ENCODE results near the gene ISOC2.
A peak's percentile ranks its signal among the peaks of the same experiment; 100 is the strongest.
"Not testable (repeated sequence)": the region's sequence is repeated elsewhere in the genome, so short reads cannot be mapped to it uniquely, and the experiment has no call there.

The ISOC2 gene

GRCh38 chr19:55454787-55455243 is 6.6 kb downstream of the ISOC2 start:
- H3K4me3 ChIP-seq (ENCODE audit: low read length) = no peak overlapping the region
- peak; percentile 66 for TF ChIP-seq CTCF (conservative IDR thresholded peaks at IDR 0.05; ENCODE audit: low read length)
- peak; percentile 26 for DNase-seq (ENCODE audit: low read depth)

- no peak for TF ChIP-seq CTCF (conservative IDR thresholded peaks at IDR 0.05; ENCODE audit: low read length)
- no peak overlapping the region for H3K4me3 ChIP-seq (ENCODE audit: low read length)
- no peak for DNase-seq (ENCODE audit: low read depth)
Measured at GRCh38 chr19:55453511-55454260, 7.8 kb downstream of the ISOC2 start.

- DNase-seq (ENCODE audit: low read depth) = peak; percentile 59
- peak; percentile 21; the same call in 1 of the 2 replicates for TF ChIP-seq CTCF (conservative IDR thresholded peaks at IDR 0.05; ENCODE audit: low read length)
- H3K4me3 ChIP-seq (ENCODE audit: low read length) = no peak overlapping the region
Measured at GRCh38 chr19:55452749-55453346, 8.6 kb downstream of the ISOC2 start.

GRCh38 chr19:55451965-55452748 is 9.3 kb downstream of the ISOC2 start:
- TF ChIP-seq CTCF (conservative IDR thresholded peaks at IDR 0.05; ENCODE audit: low read length) = no peak
- DNase-seq (ENCODE audit: low read depth) = no peak
- H3K4me3 ChIP-seq (ENCODE audit: low read length) = no peak overlapping the region

- TF ChIP-seq CTCF (conservative IDR thresholded peaks at IDR 0.05; ENCODE audit: low read length) = no peak
- no peak overlapping the region for H3K4me3 ChIP-seq (ENCODE audit: low read length)
- no peak for DNase-seq (ENCODE audit: low read depth)
Measured at GRCh38 chr19:55451163-55451964, 10.1 kb downstream of the ISOC2 start.

- no peak for DNase-seq (ENCODE audit: low read depth)
- H3K4me3 ChIP-seq (ENCODE audit: low read length) = no peak overlapping the region
- no peak for TF ChIP-seq CTCF (conservative IDR thresholded peaks at IDR 0.05; ENCODE audit: low read length)
Measured at GRCh38 chr19:55449469-55449868, 12.0 kb downstream of the ISOC2 start.

GRCh38 chr19:55448175-55448490 is 13.3 kb downstream of the ISOC2 start:
- H3K4me3 ChIP-seq (ENCODE audit: low read length); DNase-seq (ENCODE audit: low read depth): not testable (repeated sequence)

Measured in AG10803 (cell line).